HUES6 (cell line): ENCODE data around the gene EPB42.
"Not testable (repeated sequence)": the region's sequence is repeated elsewhere in the genome, so short reads cannot be mapped to it uniquely, and the experiment has no call there.

Experiments
- H3K27ac ChIP-seq: 2 replicates; pipeline ENCODE4 v1.7.0; 2013; ENCODE audit warnings: low read depth, mild to moderate bottlenecking, low read length, inconsistent platforms
- H3K27me3 ChIP-seq: 2 replicates; pipeline ENCODE4 v1.6.1; 2013; ENCODE audit warnings: low read length; ENCODE audit not compliant: control insufficient read depth, insufficient read depth
- H3K36me3 ChIP-seq: 2 replicates; pipeline ENCODE4 v1.6.1; 2013; ENCODE audit warnings: low read length; ENCODE audit not compliant: control insufficient read depth, insufficient read depth
- H3K4me1 ChIP-seq: 2 replicates; pipeline ENCODE4 v1.6.1; 2013; ENCODE audit warnings: low read length; ENCODE audit not compliant: control insufficient read depth, insufficient read depth
- H3K4me3 ChIP-seq: 2 replicates; pipeline ENCODE4 v1.5.1; 2013; ENCODE audit warnings: low read depth, low read length
- H3K9ac ChIP-seq: one replicate; pipeline ENCODE4 v1.6.1; 2013; ENCODE audit warnings: mild to moderate bottlenecking, low read length
- H3K9me3 ChIP-seq: 2 replicates; pipeline ENCODE4 v1.6.1; 2013; ENCODE audit warnings: low read depth, low read length; ENCODE audit not compliant: control insufficient read depth, insufficient read depth

EPB42 gene

GRCh38 chr15:43184407-43185124 lies 36.3 kb downstream of the EPB42 start:
- H3K4me3 ChIP-seq = peak overlapping the region; percentile 84
- H3K27ac ChIP-seq = no peak overlapping the region
- H3K9ac ChIP-seq = no peak overlapping the region

GRCh38 chr15:43183270-43183669 lies 37.5 kb downstream of the EPB42 start:
- H3K4me3 ChIP-seq = no peak overlapping the region
- no peak overlapping the region for H3K9ac ChIP-seq
- H3K36me3 ChIP-seq = no peaks in the 10 kb centered on the region
- peaks cover 7% of the 10 kb centered on the region for H3K4me1 ChIP-seq
- H3K27ac ChIP-seq = no peak overlapping the region
- H3K9me3 ChIP-seq = no peaks in the 10 kb centered on the region
- no peaks in the 10 kb centered on the region for H3K27me3 ChIP-seq

More at GRCh38 chr15:43184407-43185124, 36.3 kb downstream of the EPB42 start:
- Histone ChIP-seq H3K4me1 (peaks cover 7% of the 10 kb centered on the region), H3K9me3 (no peaks in the 10 kb centered on the region), H3K36me3 (peaks cover 6% of the 10 kb centered on the region), H3K27me3 (no peaks in the 10 kb centered on the region)

- not testable (repeated sequence) for H3K27me3 ChIP-seq, H3K9ac ChIP-seq, H3K4me1 ChIP-seq, H3K27ac ChIP-seq, H3K4me3 ChIP-seq
- Histone ChIP-seq H3K36me3 (peaks cover 17% of the 10 kb centered on the region), H3K9me3 (peaks cover 11% of the 10 kb centered on the region)
Measured at GRCh38 chr15:43177147-43177546, 43.7 kb downstream of the EPB42 start.

- H3K4me1 ChIP-seq, H3K27me3 ChIP-seq: not testable (repeated sequence)
- H3K9me3 ChIP-seq = peaks cover 11% of the 10 kb centered on the region
- H3K9ac ChIP-seq = peak overlapping the region; percentile 77
- H3K36me3 ChIP-seq = peaks cover 17% of the 10 kb centered on the region
- peak overlapping the region; percentile 51; the same call in 1 of the 2 replicates for H3K4me3 ChIP-seq
- peak overlapping the region; percentile 43; the same call in 1 of the 2 replicates for H3K27ac ChIP-seq
Measured at GRCh38 chr15:43175656-43176309, 45.0 kb downstream of the EPB42 start.

GRCh38 chr15:43169888-43170287 lies 50.9 kb downstream of the EPB42 start:
- Histone ChIP-seq H3K27me3 (no peaks in the 10 kb centered on the region), H3K4me3 (no peak overlapping the region), H3K36me3 (peaks cover 19% of the 10 kb centered on the region)

GRCh38 chr15:43168192-43169107 lies 52.4 kb downstream of the EPB42 start:
- no peaks in the 10 kb centered on the region for H3K9me3 ChIP-seq
- peaks cover 16% of the 10 kb centered on the region for H3K36me3 ChIP-seq
- no peak overlapping the region for H3K4me3 ChIP-seq
- H3K27me3 ChIP-seq = no peaks in the 10 kb centered on the region
- H3K9ac ChIP-seq = no peak overlapping the region
- H3K4me1 ChIP-seq = no peaks in the 10 kb centered on the region
- no peak overlapping the region for H3K27ac ChIP-seq

More at GRCh38 chr15:43169888-43170287, 50.9 kb downstream of the EPB42 start:
- Histone ChIP-seq H3K9ac (no peak overlapping the region), H3K27ac (no peak overlapping the region), H3K9me3 (0 out of 2 replicates have a peak, but pooled peaks cover 3% of the 10 kb centered on the region), H3K4me1 (no peaks in the 10 kb centered on the region)

- H3K9ac ChIP-seq, H3K27ac ChIP-seq, H3K4me1 ChIP-seq, H3K9me3 ChIP-seq, H3K27me3 ChIP-seq, H3K4me3 ChIP-seq: not testable (repeated sequence)
- H3K36me3 ChIP-seq = peaks cover 12% of the 10 kb centered on the region
Measured at GRCh38 chr15:43167261-43167660, 53.6 kb downstream of the EPB42 start.

GRCh38 chr15:43165801-43166325 lies 55.0 kb downstream of the EPB42 start:
- no peaks in the 10 kb centered on the region for H3K4me1 ChIP-seq

GRCh38 chr15:43153269-43153668 lies 67.5 kb downstream of the EPB42 start:
- Histone ChIP-seq H3K27ac (no peak overlapping the region), H3K36me3 (peaks cover 21% of the 10 kb centered on the region), H3K27me3 (no peaks in the 10 kb centered on the region), H3K9ac (no peak overlapping the region), H3K4me3 (no peak overlapping the region), H3K4me1 (no peaks in the 10 kb centered on the region), H3K9me3 (no peaks in the 10 kb centered on the region)

More at GRCh38 chr15:43165801-43166325, 55.0 kb downstream of the EPB42 start:
- Histone ChIP-seq H3K4me3 (no peak overlapping the region), H3K9ac (no peak overlapping the region), H3K27me3 (no peaks in the 10 kb centered on the region), H3K27ac (no peak overlapping the region), H3K9me3 (no peaks in the 10 kb centered on the region), H3K36me3 (peaks cover 12% of the 10 kb centered on the region)

GRCh38 chr15:43151688-43152087 lies 69.1 kb downstream of the EPB42 start:
- no peak overlapping the region for H3K4me3 ChIP-seq
- H3K27me3 ChIP-seq = no peaks in the 10 kb centered on the region
- H3K27ac ChIP-seq = no peak overlapping the region
- no peak overlapping the region for H3K9ac ChIP-seq
- H3K4me1 ChIP-seq = no peaks in the 10 kb centered on the region
- H3K36me3 ChIP-seq = peaks cover 21% of the 10 kb centered on the region
- no peaks in the 10 kb centered on the region for H3K9me3 ChIP-seq
